ENCODE results near the gene CMKLR1.
A peak's percentile ranks its signal among the peaks of the same experiment; 100 is the strongest.

CMKLR1 gene

DNA sequence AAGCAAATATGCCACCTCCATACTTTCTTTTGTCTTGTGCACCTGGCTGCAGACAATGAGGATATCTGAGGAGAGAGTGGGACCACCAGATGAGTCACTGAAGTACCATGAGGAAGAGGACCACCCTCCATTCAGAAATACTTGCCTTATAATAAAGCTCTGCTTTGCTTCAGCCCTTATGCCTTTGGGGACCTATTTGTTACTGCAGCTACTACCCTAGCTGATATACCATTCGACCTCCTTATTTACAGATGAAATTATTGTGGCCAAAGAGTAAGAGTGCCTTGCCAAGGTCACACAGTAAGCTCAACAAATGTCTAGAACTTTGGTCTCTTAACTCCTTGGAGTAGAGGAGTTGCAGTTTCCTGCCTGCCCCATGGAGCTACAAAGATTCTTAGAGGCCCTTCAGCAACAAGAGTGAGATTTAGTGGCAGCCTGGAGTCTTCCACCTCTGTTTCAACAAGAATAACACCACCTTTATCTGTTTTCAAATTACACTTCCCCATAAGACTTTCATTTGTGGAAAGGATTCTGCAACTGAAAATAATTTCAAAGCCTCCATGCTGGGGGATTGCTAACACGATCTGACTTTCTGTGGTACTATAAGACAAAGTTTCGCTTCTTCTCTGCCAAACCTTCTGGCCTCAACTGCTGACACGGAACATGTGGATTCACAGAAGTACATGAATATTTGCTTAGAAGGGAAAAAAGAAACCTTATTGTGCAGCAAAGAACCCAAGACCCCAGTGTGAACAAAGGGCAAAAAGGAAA is 3.6 kb downstream of the CMKLR1 start:
- DNase-seq, result no peak

DNA sequence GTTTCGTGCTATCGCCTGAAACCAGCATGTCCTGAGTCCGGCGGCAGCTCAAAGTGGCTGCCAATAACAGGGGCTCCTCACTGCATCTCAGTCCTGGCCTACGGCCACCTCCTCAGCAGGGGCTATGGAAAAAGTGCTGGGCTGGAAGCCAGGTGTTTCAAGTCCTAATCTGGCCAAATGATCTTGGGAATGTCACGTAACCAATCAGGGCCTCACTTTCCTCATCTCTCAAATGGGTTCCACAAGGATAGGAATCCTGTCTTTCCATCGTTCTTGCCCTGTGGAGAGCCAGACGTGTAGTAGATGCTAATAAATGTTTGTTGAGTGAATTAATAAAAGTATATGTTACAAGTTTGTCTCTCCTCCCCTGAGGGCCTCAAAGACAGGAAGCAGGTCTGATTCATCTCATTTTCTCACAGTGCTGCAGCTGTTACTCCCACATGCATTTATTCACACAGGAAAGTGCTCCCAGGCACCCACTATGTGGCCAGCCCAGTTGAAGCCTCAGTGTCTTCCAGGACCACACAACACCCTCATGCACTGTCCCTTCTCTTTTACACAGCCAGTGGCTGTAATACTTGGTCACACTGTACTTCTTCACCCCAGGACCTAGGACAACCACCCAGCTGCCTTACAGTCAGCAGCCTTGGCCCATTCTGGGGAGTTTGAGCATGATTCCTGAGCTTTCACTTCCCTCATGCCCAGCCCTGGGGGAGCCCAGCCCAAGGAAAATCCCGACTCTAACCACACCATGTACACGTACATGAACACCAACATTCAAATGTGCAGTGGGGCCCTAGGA is 5.0 kb downstream of the CMKLR1 start:
- DNase-seq, result peak; percentile 24 to 28

GRCh38 chr12:108332791-108333382 is 6.2 kb downstream of the CMKLR1 start:
- DNase-seq, result peak; percentile 38 to 74

DNA sequence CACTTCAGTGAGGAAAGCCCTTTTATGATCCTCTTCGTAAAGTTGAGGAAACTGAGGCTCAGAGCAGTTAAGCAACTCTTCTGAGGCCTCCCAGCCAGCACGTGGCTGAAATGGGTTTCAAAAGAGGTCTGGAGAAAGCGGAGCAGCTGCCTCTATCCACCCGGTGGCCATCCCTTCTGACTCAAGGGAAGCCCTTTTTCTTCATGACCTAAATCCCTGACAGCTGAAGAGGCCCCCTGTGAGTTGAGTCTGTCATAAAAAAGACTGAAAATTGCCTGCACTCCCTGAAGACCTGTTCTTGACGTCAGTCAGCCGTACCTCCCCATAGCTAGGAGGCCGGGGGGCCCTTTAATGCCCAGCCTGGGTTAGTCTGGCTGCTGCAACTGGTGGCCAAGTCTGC is 10.7 kb downstream of the CMKLR1 start:
- no peak for DNase-seq

- DNase-seq, result no peak
These were observed 11.3 kb downstream of the CMKLR1 start for GRCh38 chr12:108327621-108328344.

DNA sequence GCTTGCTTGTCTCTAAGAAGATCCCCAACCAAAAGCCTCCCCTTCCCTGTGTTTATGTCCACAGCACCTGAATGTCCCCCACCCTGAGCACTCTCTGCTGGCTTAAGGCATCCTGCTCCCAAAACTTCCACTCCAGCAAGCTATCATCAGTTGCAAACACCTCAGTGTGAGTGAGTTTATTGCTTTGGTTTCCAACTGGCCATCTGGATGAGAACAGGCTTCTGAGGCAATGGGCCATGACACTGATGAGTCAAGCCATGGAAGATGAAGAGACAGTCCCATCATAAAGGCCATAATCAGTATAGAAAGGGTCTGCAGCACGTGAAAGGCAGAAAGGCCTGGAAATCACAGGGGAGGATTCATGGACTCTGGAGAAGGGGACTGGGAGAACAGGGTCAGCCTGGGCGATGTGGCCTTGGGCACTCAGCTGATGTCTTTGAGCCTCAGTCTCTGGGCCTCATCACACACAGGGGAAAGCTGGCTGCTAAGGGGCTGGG is 12.8 kb downstream of the CMKLR1 start:
- no peak for DNase-seq

- DNase-seq, result no peak
These were observed 13.6 kb downstream of the CMKLR1 start for GRCh38 chr12:108325549-108325948.

- DNase-seq, result no peak
These were observed 14.1 kb downstream of the CMKLR1 start for GRCh38 chr12:108325018-108325358.

- DNase-seq, result no peak
These were observed 14.6 kb downstream of the CMKLR1 start for GRCh38 chr12:108324351-108325017.

DNA sequence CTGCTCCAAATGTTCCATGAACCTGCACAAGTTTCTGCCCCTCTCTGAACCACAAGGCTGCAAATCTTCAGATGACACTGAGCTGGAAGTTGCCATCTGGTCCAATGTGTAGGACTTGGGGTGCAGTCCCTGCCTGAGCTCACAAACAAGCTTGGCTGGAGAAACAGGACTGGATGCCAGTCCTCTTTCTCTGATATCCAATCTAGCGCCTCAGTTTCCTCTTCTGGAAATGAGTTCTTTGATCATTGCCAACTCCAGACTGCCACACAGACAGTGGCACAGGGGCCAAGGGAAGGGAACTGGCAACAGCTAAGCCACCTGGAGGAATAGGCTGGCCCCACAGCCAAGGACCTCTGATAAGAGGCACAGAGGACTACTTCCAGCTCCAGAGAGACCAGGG is 15.5 kb downstream of the CMKLR1 start:
- no peak for DNase-seq

DNA sequence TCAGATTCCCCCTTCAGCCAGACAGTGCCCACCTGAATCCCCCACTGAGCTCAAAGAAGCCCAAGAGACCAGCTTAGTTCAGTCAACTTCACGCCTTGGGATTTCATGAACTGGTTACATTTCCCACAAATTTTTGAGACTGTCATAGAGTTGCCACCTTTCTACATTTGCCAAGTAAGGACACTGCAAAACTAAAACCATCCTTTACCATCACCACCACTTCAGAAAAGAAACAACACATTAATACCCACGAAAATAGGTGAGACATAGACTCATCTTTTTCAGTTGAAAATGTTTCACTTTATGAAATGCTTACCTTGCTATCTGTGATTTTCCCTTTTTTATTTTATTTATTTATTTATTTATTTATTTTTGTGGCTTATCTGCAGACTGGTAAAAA is 16.1 kb downstream of the CMKLR1 start:
- DNase-seq, result no peak

GRCh38 chr12:108321688-108322087 is 17.4 kb downstream of the CMKLR1 start:
- DNase-seq, result no peak

DNA sequence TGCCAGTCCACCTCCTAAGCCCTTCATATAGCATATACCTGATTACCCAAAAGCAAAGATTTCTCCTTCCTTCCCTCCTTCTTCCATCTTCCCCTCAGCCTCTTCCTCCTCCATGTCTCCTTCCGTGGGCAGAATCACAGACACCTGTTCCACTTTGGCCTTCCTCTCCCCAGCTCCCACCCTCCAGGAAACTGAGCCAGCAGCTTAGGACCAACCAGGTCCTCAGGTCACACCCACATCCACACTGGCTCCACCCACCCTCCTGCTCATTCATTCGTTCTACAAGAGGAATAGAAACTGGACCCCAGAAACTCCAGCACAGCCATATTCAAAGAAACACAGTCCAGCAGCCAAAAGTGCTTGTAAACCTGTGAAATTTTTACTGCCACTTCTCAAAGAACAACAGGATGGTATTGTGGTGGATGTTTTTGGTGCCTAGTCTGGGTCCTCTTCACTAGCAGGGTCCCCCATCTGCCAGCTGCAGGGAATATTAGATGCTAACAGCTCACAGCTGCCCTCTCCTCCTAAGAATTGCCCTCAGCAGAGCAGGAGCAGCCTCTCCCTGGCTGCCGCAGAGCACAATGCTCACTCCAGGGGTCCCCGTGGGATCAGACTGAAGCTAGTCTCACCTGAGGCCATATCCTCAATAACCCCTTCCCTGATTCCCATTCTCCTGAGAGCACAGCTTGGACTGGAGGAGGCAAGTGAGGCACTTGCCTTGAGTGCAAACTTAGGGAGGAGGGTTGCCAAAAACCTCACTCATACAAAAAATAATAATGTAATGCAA is 18.4 kb downstream of the CMKLR1 start:
- no peak for DNase-seq

GRCh38 chr12:108319277-108320234 is 19.6 kb downstream of the CMKLR1 start:
- DNase-seq, result no peak

- no peak for DNase-seq
These were observed 20.4 kb downstream of the CMKLR1 start for GRCh38 chr12:108318472-108319275.

GRCh38 chr12:108317308-108318234 is 21.5 kb downstream of the CMKLR1 start:
- DNase-seq, result no peak

DNA sequence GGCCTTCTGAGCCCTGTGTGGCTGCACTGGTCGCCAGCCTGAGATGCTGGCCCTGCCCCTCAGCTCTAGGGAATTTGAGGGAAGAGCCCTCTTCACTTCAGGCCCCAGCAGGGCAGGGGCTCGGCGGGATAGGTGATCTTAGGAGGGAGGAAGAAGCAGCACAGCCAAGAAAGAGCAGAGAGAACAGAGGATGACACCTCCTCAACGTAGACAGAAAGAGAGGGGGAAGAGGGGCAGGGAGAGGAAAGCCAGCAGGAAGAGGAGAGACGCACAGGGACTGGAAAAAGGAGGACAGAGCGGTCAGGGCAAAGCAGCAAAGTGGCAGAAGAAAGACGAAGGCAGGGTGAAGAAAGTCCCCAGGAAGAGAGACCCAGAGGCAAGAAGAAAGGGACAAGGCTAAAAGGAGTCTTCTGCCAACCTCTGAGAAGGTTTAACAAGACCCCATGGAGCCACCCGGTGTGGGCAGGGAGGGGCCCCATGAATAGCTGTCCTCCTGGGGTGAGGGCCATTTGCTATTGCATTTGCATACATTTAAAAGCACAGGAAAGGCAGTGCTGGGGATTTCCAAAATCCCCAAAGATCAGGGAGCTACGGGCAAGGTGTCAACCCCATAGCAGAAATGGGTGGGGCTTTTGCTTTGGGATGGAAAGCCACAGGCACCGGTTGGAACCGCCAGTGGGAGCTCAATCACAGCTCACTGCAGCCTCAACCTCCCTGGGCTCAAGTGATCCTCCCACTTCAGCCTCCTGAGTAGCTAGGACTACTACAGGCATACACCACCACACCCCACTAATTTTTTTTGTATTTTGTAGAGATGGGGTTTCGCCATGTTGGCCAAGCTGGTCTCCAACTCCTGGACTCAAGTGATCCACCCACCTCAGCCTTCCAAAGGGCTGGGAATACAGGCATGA is 22.7 kb downstream of the CMKLR1 start:
- DNase-seq, result no peak
